Cardiac fibroblast (primary cell): Measurements from ENCODE around the gene ZFYVE9.
"Not testable (repeated sequence)": the region's sequence is repeated elsewhere in the genome, so short reads cannot be mapped to it uniquely, and the experiment has no call there.

Experiments
- DNase-seq, 2 donors: peaks; one replicate each; pipeline versions ENCODE4 v3.0.0 to v3.0.0-alpha.2; 2010; ENCODE audit warnings: low read depth in 2 of 2
- H3K4me3 ChIP-seq, 2 donors: replicated peaks in 1 of 2; 1 replicate in 1 of 2; 2 replicates in 1 of 2; pipeline ENCODE4 v1.5.1; 2011; ENCODE audit warnings: low read depth in 2 of 2, low read length in 2 of 2, mild to moderate bottlenecking in 2 of 2, moderate library complexity in 1 of 2
- CTCF ChIP-seq: IDR thresholded peaks from one replicate; pipeline ENCODE4 v1.5.1; 2011; ENCODE audit warnings: low read depth, mild to moderate bottlenecking, low read length, inconsistent platforms

The ZFYVE9 gene

GRCh38 chr1:52166996-52167753 lies 25.3 kb downstream of the ZFYVE9 start:
- DNase-seq = no peak
- TF ChIP-seq CTCF = no peak
- H3K4me3 ChIP-seq = no peak overlapping the region

GRCh38 chr1:52168373-52169080 lies 26.6 kb downstream of the ZFYVE9 start:
- TF ChIP-seq CTCF = no peak
- H3K4me3 ChIP-seq = no peak overlapping the region
- DNase-seq = no peak

- DNase-seq, H3K4me3 ChIP-seq: not testable (repeated sequence)
Measured at GRCh38 chr1:52171149-52171548, 29.3 kb downstream of the ZFYVE9 start.

- no peak overlapping the region for H3K4me3 ChIP-seq
- TF ChIP-seq CTCF = no peak
- DNase-seq = peak in 1 of 2 donors; percentile 9
Measured at GRCh38 chr1:52179073-52179472, 37.2 kb downstream of the ZFYVE9 start.

- no peak for TF ChIP-seq CTCF
- H3K4me3 ChIP-seq = no peak overlapping the region
- DNase-seq = no peak
Measured at GRCh38 chr1:52180176-52180575, 38.3 kb downstream of the ZFYVE9 start.

GRCh38 chr1:52181759-52182158 lies 39.9 kb downstream of the ZFYVE9 start:
- DNase-seq, H3K4me3 ChIP-seq: not testable (repeated sequence)

GRCh38 chr1:52182328-52182727 lies 40.4 kb downstream of the ZFYVE9 start:
- not testable (repeated sequence) for H3K4me3 ChIP-seq, DNase-seq

GRCh38 chr1:52182874-52183400 lies 41.0 kb downstream of the ZFYVE9 start:
- no peak overlapping the region for H3K4me3 ChIP-seq
- TF ChIP-seq CTCF = no peak
- no peak for DNase-seq
